Fibroblast of lung (primary cell): ENCODE measurements around the gene CEP72. TPM values are rescaled to one million over a fixed set of nuclear protein-coding genes. Genes with fewer than 3 reads are reported as not detected.

Experiments
- DNase-seq, 2 donors: peaks; one replicate each; pipeline versions ENCODE4 v3.0.0 to v3.0.0-alpha.2; 2010; ENCODE audit warnings: low read depth in 2 of 2
- H2AFZ ChIP-seq: 2 replicates; pipeline ENCODE4 v1.5.1; 2012; ENCODE audit warnings: low read length, control low read depth, inconsistent platforms
- H3K27ac ChIP-seq: 2 replicates; pipeline ENCODE4 v1.5.1; 2011; ENCODE audit warnings: low read length, control low read depth; ENCODE audit not compliant: insufficient read depth
- H3K27me3 ChIP-seq: 2 replicates; pipeline ENCODE4 v1.5.1; 2011; ENCODE audit warnings: mild to moderate bottlenecking, low read length; ENCODE audit not compliant: control insufficient read depth, insufficient read depth
- H3K36me3 ChIP-seq: 2 replicates; pipeline ENCODE4 v1.5.1; 2011; ENCODE audit warnings: low read length; ENCODE audit not compliant: control insufficient read depth, insufficient read depth
- H3K4me1 ChIP-seq: 2 replicates; pipeline ENCODE4 v1.5.1; 2011; ENCODE audit warnings: low read length; ENCODE audit not compliant: control insufficient read depth, insufficient read depth; ENCODE audit errors: extremely low read depth
- H3K4me2 ChIP-seq: 2 replicates; pipeline ENCODE4 v1.5.1; 2011; ENCODE audit warnings: low read length, control low read depth; ENCODE audit not compliant: insufficient read depth; ENCODE audit errors: extremely low read depth
- H3K4me3 ChIP-seq, 4 experiments: fragments of 200-600 bp in 1 of 4; sonication (generic) in 1 of 4; replicated peaks in 1 of 4; 2 replicates each; pipeline ENCODE4 v1.5.1; 2011 to 2016; ENCODE audit warnings: low read length in 4 of 4, low read depth in 3 of 4, mild to moderate bottlenecking in 3 of 4, control low read depth in 2 of 4, inconsistent platforms in 1 of 4, mixed read lengths in 1 of 4; ENCODE audit not compliant: insufficient read depth in 1 of 4; ENCODE audit errors: control extremely low read depth in 1 of 4
- H3K79me2 ChIP-seq: 2 replicates; pipeline ENCODE4 v1.5.1; 2012; ENCODE audit warnings: mild to moderate bottlenecking, low read length, inconsistent platforms; ENCODE audit not compliant: control insufficient read depth, insufficient read depth
- H3K9ac ChIP-seq: 2 replicates; pipeline ENCODE4 v1.5.1; 2011; ENCODE audit warnings: mild to moderate bottlenecking, low read length, control low read depth; ENCODE audit not compliant: insufficient read depth
- H3K9me3 ChIP-seq: 2 replicates; pipeline ENCODE4 v1.5.1; 2012; ENCODE audit warnings: low read depth, low read length; ENCODE audit not compliant: control insufficient read depth, insufficient read depth
- H4K20me1 ChIP-seq: 2 replicates; pipeline ENCODE4 v1.5.1; 2011; ENCODE audit warnings: low read length; ENCODE audit not compliant: control insufficient read depth, insufficient read depth; ENCODE audit errors: extremely low read depth
- EZH2 ChIP-seq: IDR thresholded peaks from 2 replicates; pipeline ENCODE4 v1.5.1; 2012; ENCODE audit warnings: low read length, control low read depth, mild to moderate bottlenecking; ENCODE audit errors: missing control alignments
- polyA plus RNA-seq, 2 donors: library from polyadenylated mRNA; depleted of rRNA in 1 of 2; stranded (reverse) in 1 of 2; unstranded in 1 of 2; fragments of >200 nt; gene quantifications; 2 replicates each; pipeline ENCODE4 v1.2.1, GENCODE V29; 2011 to 2012; ENCODE audit warnings: missing spikeins in 1 of 2
- total RNA-seq: library from RNA; depleted of rRNA; stranded (reverse); fragments of >200 nt; gene quantifications from 2 replicates; pipeline ENCODE4 v1.2.1, GENCODE V29; 2014
- TF ChIP-seq, protein P1 (sequence below), 2 donors: IDR thresholded peaks in 1 of 2; conservative IDR thresholded peaks in 1 of 2; 1 replicate in 1 of 2; 2 replicates in 1 of 2; pipeline ENCODE4 v1.5.1; 2011 to 2012; ENCODE audit warnings: low read length in 2 of 2, control low read depth in 1 of 2, inconsistent platforms in 1 of 2, low read depth in 1 of 2, mild to moderate bottlenecking in 1 of 2

The CEP72 gene
- total and polyA plus RNA-seq, 2 donors (not counting 1 experiment from before 2014, with no cell fraction given): 0.92 to 2.5 TPM

GRCh38 chr5:652773-653350, 40.7 kb downstream of the CEP72 start:
- no peaks in the 10 kb centered on the region for H3K79me2 ChIP-seq
- no peak overlapping the region for H3K27ac ChIP-seq
- H4K20me1 ChIP-seq: no peaks in the 10 kb centered on the region
- no peak overlapping the region for H3K9ac ChIP-seq
- H3K4me3 ChIP-seq: no peak overlapping the region
- no peak overlapping the region for H2AFZ ChIP-seq
- H3K36me3 ChIP-seq: peaks cover 5% of the 10 kb centered on the region
- no peak for DNase-seq
- TF ChIP-seq, protein P1, sequence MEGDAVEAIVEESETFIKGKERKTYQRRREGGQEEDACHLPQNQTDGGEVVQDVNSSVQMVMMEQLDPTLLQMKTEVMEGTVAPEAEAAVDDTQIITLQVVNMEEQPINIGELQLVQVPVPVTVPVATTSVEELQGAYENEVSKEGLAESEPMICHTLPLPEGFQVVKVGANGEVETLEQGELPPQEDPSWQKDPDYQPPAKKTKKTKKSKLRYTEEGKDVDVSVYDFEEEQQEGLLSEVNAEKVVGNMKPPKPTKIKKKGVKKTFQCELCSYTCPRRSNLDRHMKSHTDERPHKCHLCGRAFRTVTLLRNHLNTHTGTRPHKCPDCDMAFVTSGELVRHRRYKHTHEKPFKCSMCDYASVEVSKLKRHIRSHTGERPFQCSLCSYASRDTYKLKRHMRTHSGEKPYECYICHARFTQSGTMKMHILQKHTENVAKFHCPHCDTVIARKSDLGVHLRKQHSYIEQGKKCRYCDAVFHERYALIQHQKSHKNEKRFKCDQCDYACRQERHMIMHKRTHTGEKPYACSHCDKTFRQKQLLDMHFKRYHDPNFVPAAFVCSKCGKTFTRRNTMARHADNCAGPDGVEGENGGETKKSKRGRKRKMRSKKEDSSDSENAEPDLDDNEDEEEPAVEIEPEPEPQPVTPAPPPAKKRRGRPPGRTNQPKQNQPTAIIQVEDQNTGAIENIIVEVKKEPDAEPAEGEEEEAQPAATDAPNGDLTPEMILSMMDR (conservative IDR thresholded peaks at IDR 0.05 in 1 of 2, IDR thresholded peaks at IDR 0.05 in 1 of 2; ENCODE audit: low read depth in 1 of 2, low read length in 2 of 2): no peak
- no peak for TF ChIP-seq EZH2
- no peaks in the 10 kb centered on the region for H3K9me3 ChIP-seq
- H3K4me1 ChIP-seq: no peaks in the 10 kb centered on the region
- H3K4me2 ChIP-seq: no peak overlapping the region
- no peaks in the 10 kb centered on the region for H3K27me3 ChIP-seq

- no peaks in the 10 kb centered on the region for H3K79me2 ChIP-seq
- no peak overlapping the region for H2AFZ ChIP-seq
These were observed 42.1 kb downstream of the CEP72 start for GRCh38 chr5:654071-654778.

GRCh38 chr5:655406-655805, 43.3 kb downstream of the CEP72 start:
- H3K4me2 ChIP-seq: no peak overlapping the region
- peaks cover 2% of the 10 kb centered on the region for H3K36me3 ChIP-seq
- H3K27ac ChIP-seq: no peak overlapping the region
- H3K9me3 ChIP-seq: no peaks in the 10 kb centered on the region
- H3K4me3 ChIP-seq: no peak overlapping the region
- no peak overlapping the region for H3K9ac ChIP-seq
- no peaks in the 10 kb centered on the region for H3K79me2 ChIP-seq
- H3K4me1 ChIP-seq: no peaks in the 10 kb centered on the region
- no peaks in the 10 kb centered on the region for H4K20me1 ChIP-seq
- TF ChIP-seq, protein P1 (conservative IDR thresholded peaks at IDR 0.05 in 1 of 2, IDR thresholded peaks at IDR 0.05 in 1 of 2; ENCODE audit: low read depth in 1 of 2, low read length in 2 of 2): no peak
- TF ChIP-seq EZH2: no peak
- no peak for DNase-seq
- no peak overlapping the region for H2AFZ ChIP-seq
- no peaks in the 10 kb centered on the region for H3K27me3 ChIP-seq

More at GRCh38 chr5:654071-654778, 42.1 kb downstream of the CEP72 start:
- Histone ChIP-seq H3K4me2 (no peak overlapping the region), H3K27ac (no peak overlapping the region), H4K20me1 (no peaks in the 10 kb centered on the region), H3K36me3 (peaks cover 2% of the 10 kb centered on the region), H3K4me3 (no peak overlapping the region), H3K9ac (no peak overlapping the region), H3K4me1 (no peaks in the 10 kb centered on the region), H3K27me3 (no peaks in the 10 kb centered on the region), H3K9me3 (no peaks in the 10 kb centered on the region)
- no peak for DNase-seq
- TF ChIP-seq EZH2: no peak
- TF ChIP-seq, protein P1 (conservative IDR thresholded peaks at IDR 0.05 in 1 of 2, IDR thresholded peaks at IDR 0.05 in 1 of 2; ENCODE audit: low read depth in 1 of 2, low read length in 2 of 2): no peak
